Skeletal muscle satellite cell (primary cell): ENCODE data around the gene ALDH16A1.
A peak's percentile ranks its signal among the peaks of the same experiment; 100 is the strongest.

Experiments
- H3K27me3 ChIP-seq: 2 replicates; pipeline ENCODE4 v1.7.0; 2013; ENCODE audit warnings: low read length; ENCODE audit not compliant: control insufficient read depth, insufficient read depth
- H3K36me3 ChIP-seq: 2 replicates; pipeline ENCODE4 v1.7.0; 2013; ENCODE audit warnings: mild to moderate bottlenecking, control low read depth, low read length; ENCODE audit not compliant: insufficient read depth
- H3K4me1 ChIP-seq: 2 replicates; pipeline ENCODE4 v1.7.0; 2013; ENCODE audit warnings: low read length; ENCODE audit not compliant: control insufficient read depth, insufficient read depth
- H3K4me2 ChIP-seq: 2 replicates; pipeline ENCODE4 v1.7.0; 2013; ENCODE audit warnings: mild to moderate bottlenecking, low read length
- H3K4me3 ChIP-seq: 2 replicates; pipeline ENCODE4 v1.7.0; 2013; ENCODE audit warnings: low read length
- H3K9ac ChIP-seq: 2 replicates; pipeline ENCODE4 v1.7.0; 2013; ENCODE audit warnings: mild to moderate bottlenecking, low read depth, low read length, moderate library complexity
- H3K9me3 ChIP-seq: replicated peaks from 2 replicates; pipeline ENCODE4 v1.7.0; 2013; ENCODE audit warnings: mild to moderate bottlenecking, control low read depth, low read length

ALDH16A1 gene

GRCh38 chr19:49497047-49497788 is 44.2 kb downstream of the ALDH16A1 start:
- H3K9ac ChIP-seq: peak overlapping the region; percentile 100
- H3K4me3 ChIP-seq: peak overlapping the region; percentile 77
- H3K4me1 ChIP-seq: peaks cover 19% of the 10 kb centered on the region
- peak overlapping the region; percentile 92 for H3K4me2 ChIP-seq
- peaks cover 44% of the 10 kb centered on the region for H3K36me3 ChIP-seq
- H3K9me3 ChIP-seq: no peaks in the 10 kb centered on the region
- no peaks in the 10 kb centered on the region for H3K27me3 ChIP-seq

GRCh38 chr19:49497789-49498103 is 44.7 kb downstream of the ALDH16A1 start:
- Histone ChIP-seq H3K9me3 (no peaks in the 10 kb centered on the region), H3K4me3 (peak overlapping the region; percentile 77), H3K36me3 (peaks cover 38% of the 10 kb centered on the region), H3K4me1 (peaks cover 19% of the 10 kb centered on the region), H3K9ac (peak overlapping the region; percentile 100), H3K4me2 (peak overlapping the region; percentile 92), H3K27me3 (no peaks in the 10 kb centered on the region)

- H3K4me1 ChIP-seq: peaks cover 23% of the 10 kb centered on the region
- H3K4me2 ChIP-seq: peak overlapping the region; percentile 92
- no peaks in the 10 kb centered on the region for H3K27me3 ChIP-seq
- H3K9me3 ChIP-seq: no peaks in the 10 kb centered on the region
- peak overlapping the region; percentile 77 for H3K4me3 ChIP-seq
- peak overlapping the region; percentile 100 for H3K9ac ChIP-seq
- peaks cover 33% of the 10 kb centered on the region for H3K36me3 ChIP-seq
Observed at GRCh38 chr19:49498475-49498874, 45.5 kb downstream of the ALDH16A1 start.

- Histone ChIP-seq H3K4me3 (no peak overlapping the region), H3K27me3 (no peaks in the 10 kb centered on the region), H3K4me1 (peaks cover 25% of the 10 kb centered on the region)
Observed at GRCh38 chr19:49499030-49499670, 46.1 kb downstream of the ALDH16A1 start.

GRCh38 chr19:49502866-49503581 is 50.0 kb downstream of the ALDH16A1 start:
- peaks cover 14% of the 10 kb centered on the region for H3K4me1 ChIP-seq
- H3K4me2 ChIP-seq: peak overlapping the region; percentile 56

More at GRCh38 chr19:49499030-49499670, 46.1 kb downstream of the ALDH16A1 start:
- Histone ChIP-seq H3K9me3 (no peaks in the 10 kb centered on the region), H3K4me2 (peak overlapping the region; percentile 92), H3K36me3 (peaks cover 33% of the 10 kb centered on the region), H3K9ac (peak overlapping the region; percentile 100)

GRCh38 chr19:49503582-49503962 is 50.5 kb downstream of the ALDH16A1 start:
- Histone ChIP-seq H3K9ac (no peak overlapping the region), H3K4me3 (no peak overlapping the region), H3K9me3 (no peaks in the 10 kb centered on the region), H3K4me1 (peaks cover 9% of the 10 kb centered on the region), H3K36me3 (peaks cover 17% of the 10 kb centered on the region), H3K27me3 (no peaks in the 10 kb centered on the region), H3K4me2 (peak overlapping the region; percentile 56)

More at GRCh38 chr19:49502866-49503581, 50.0 kb downstream of the ALDH16A1 start:
- Histone ChIP-seq H3K27me3 (no peaks in the 10 kb centered on the region), H3K36me3 (peaks cover 22% of the 10 kb centered on the region), H3K4me3 (no peak overlapping the region), H3K9ac (no peak overlapping the region), H3K9me3 (no peaks in the 10 kb centered on the region)

- no peak overlapping the region for H3K4me3 ChIP-seq
Observed at GRCh38 chr19:49506575-49507105, 53.6 kb downstream of the ALDH16A1 start.

GRCh38 chr19:49507803-49508494 is 54.9 kb downstream of the ALDH16A1 start:
- H3K4me1 ChIP-seq: peaks cover 17% of the 10 kb centered on the region
- no peak overlapping the region for H3K4me3 ChIP-seq
- no peak overlapping the region for H3K4me2 ChIP-seq
- H3K9me3 ChIP-seq: no peaks in the 10 kb centered on the region
- H3K36me3 ChIP-seq: no peaks in the 10 kb centered on the region
- no peak overlapping the region for H3K9ac ChIP-seq
- H3K27me3 ChIP-seq: no peaks in the 10 kb centered on the region

More at GRCh38 chr19:49506575-49507105, 53.6 kb downstream of the ALDH16A1 start:
- Histone ChIP-seq H3K27me3 (no peaks in the 10 kb centered on the region), H3K9me3 (no peaks in the 10 kb centered on the region), H3K4me2 (no peak overlapping the region), H3K36me3 (no peaks in the 10 kb centered on the region), H3K9ac (no peak overlapping the region), H3K4me1 (peaks cover 8% of the 10 kb centered on the region)

- Histone ChIP-seq H3K4me2 (peak overlapping the region; percentile 94), H3K4me1 (peaks cover 11% of the 10 kb centered on the region), H3K4me3 (peak overlapping the region; percentile 72), H3K36me3 (peaks cover 3% of the 10 kb centered on the region), H3K27me3 (no peaks in the 10 kb centered on the region), H3K9ac (peak overlapping the region; percentile 75), H3K9me3 (no peaks in the 10 kb centered on the region)
Observed at GRCh38 chr19:49512970-49513745, 60.1 kb downstream of the ALDH16A1 start.

- H3K9ac ChIP-seq: no peak overlapping the region
- peaks cover 3% of the 10 kb centered on the region for H3K36me3 ChIP-seq
- peaks cover 11% of the 10 kb centered on the region for H3K4me1 ChIP-seq
Observed at GRCh38 chr19:49513746-49514118, 60.7 kb downstream of the ALDH16A1 start.

More at GRCh38 chr19:49513746-49514118, 60.7 kb downstream of the ALDH16A1 start:
- no peaks in the 10 kb centered on the region for H3K9me3 ChIP-seq
- H3K4me3 ChIP-seq: no peak overlapping the region
- H3K4me2 ChIP-seq: peak overlapping the region; percentile 47
- H3K27me3 ChIP-seq: no peaks in the 10 kb centered on the region
